Sigmoid colon (tissue), 4 donors: Measurements from ENCODE around the gene SWT1.

Source experiments
- POLR2AphosphoS5 ChIP-seq, 4 donors: sonication (generic); formaldehyde crosslinking; IDR thresholded peaks; one replicate each; pipeline ENCODE4 v1.6.1; 2017; ENCODE audit warnings: antibody characterized with exemption in 4 of 4
- TF ChIP-seq, protein P1 (sequence below), 4 experiments: fragments of 450-650 bp in 3 of 4; fragments of 200-600 bp in 1 of 4; IDR thresholded peaks; one replicate each; pipeline ENCODE4 v1.5.1; 2016 to 2019; ENCODE audit warnings: antibody characterized with exemption in 4 of 4, mild to moderate bottlenecking in 3 of 4, moderate library complexity in 2 of 4

DNA sequence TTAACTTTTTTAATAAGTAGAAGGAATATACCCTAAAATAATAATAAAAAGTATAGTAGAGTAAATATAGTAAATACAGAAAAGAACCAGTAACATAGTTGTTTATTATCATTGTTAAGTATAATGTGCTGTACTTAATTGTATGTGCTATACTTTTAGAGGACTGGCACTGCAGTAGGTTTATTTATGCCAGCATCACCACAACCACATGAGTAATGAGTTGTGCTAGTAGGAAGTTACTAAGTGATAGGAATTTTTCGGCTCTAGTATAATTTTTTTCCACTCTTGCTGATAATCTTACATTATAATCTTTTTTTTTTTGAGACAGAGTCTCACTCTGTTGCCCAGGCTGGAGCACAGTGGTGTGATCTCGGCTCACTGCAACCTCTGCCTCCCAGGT lies 88.5 kb downstream of the SWT1 start:
- TF ChIP-seq, protein P1, sequence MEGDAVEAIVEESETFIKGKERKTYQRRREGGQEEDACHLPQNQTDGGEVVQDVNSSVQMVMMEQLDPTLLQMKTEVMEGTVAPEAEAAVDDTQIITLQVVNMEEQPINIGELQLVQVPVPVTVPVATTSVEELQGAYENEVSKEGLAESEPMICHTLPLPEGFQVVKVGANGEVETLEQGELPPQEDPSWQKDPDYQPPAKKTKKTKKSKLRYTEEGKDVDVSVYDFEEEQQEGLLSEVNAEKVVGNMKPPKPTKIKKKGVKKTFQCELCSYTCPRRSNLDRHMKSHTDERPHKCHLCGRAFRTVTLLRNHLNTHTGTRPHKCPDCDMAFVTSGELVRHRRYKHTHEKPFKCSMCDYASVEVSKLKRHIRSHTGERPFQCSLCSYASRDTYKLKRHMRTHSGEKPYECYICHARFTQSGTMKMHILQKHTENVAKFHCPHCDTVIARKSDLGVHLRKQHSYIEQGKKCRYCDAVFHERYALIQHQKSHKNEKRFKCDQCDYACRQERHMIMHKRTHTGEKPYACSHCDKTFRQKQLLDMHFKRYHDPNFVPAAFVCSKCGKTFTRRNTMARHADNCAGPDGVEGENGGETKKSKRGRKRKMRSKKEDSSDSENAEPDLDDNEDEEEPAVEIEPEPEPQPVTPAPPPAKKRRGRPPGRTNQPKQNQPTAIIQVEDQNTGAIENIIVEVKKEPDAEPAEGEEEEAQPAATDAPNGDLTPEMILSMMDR (IDR thresholded peaks at IDR 0.05): no peak
- TF ChIP-seq POLR2AphosphoS5 (IDR thresholded peaks at IDR 0.05): no peak
